HepG2 (cell line): ENCODE data around the gene ACAP2. TPM values are rescaled to one million over a fixed set of nuclear protein-coding genes. Genes with fewer than 3 reads are reported as not detected.

Experiments used
- EEA1 ChIP-seq: sonication (generic); formaldehyde crosslinking; IDR thresholded peaks from 2 replicates; pipeline ENCODE4 v1.5.1; 2020; ENCODE audit warnings: mild to moderate bottlenecking, missing genetic modification reagents, borderline replicate concordance
- ETV5 ChIP-seq: IDR thresholded peaks from 2 replicates; pipeline ENCODE4 v1.6.1; 2018; ENCODE audit warnings: missing biosample characterization, missing genetic modification reagents, inconsistent platforms, borderline replicate concordance
- GABPB1 ChIP-seq: IDR thresholded peaks from 2 replicates; pipeline ENCODE4 v1.6.1; 2016; ENCODE audit warnings: mild to moderate bottlenecking, missing genetic modification reagents, moderate library complexity, missing compliant biosample characterization
- MTF2 ChIP-seq: sonication (generic); formaldehyde crosslinking; IDR thresholded peaks from 2 replicates; pipeline ENCODE4 v1.5.0; 2020; ENCODE audit warnings: missing genetic modification reagents, borderline replicate concordance
- SMYD3 ChIP-seq: sonication (generic); formaldehyde crosslinking; IDR thresholded peaks from 2 replicates; pipeline ENCODE4 v1.8.1; 2023; ENCODE audit warnings: mild to moderate bottlenecking, missing genetic modification reagents
- THYN1 ChIP-seq: sonication (generic); formaldehyde crosslinking; IDR thresholded peaks from 2 replicates; pipeline ENCODE4 v1.8.1; 2023; ENCODE audit warnings: low read depth, mild to moderate bottlenecking, moderate library complexity, missing genetic modification reagents, borderline replicate concordance
- ZNF724P ChIP-seq: sonication (generic); formaldehyde crosslinking; IDR thresholded peaks from 2 replicates; pipeline ENCODE4 v1.8.0; 2022; ENCODE audit warnings: missing genetic modification reagents, borderline replicate concordance
- ZSCAN20 ChIP-seq: sonication (generic); formaldehyde crosslinking; IDR thresholded peaks from 2 replicates; pipeline ENCODE4 v1.4.0; 2020; ENCODE audit warnings: missing genetic modification reagents, mild to moderate bottlenecking, borderline replicate concordance
- polyA plus RNA-seq, 8 experiments: library from polyadenylated mRNA; depleted of rRNA in 3 of 8; stranded (reverse) in 7 of 8; unstranded in 1 of 8; fragments of >200 nt; fragmentation: Illumina TruSeq in 4 of 8; extraction: Trizol in 4 of 8; gene quantifications; 2 replicates each; pipeline versions ENCODE4 v1.2.1 to v1.2.3, GENCODE V29; 2011 to 2016; ENCODE audit warnings: low read depth in 4 of 8, missing spikeins in 1 of 8, mixed read lengths in 1 of 8; ENCODE audit not compliant: insufficient read depth in 1 of 8
- total RNA-seq, 5 experiments: library from RNA; depleted of rRNA; stranded (reverse); fragments of >200 nt; fragmentation: Illumina TruSeq; extraction: Trizol; gene quantifications; 2 replicates each; pipeline ENCODE4 v1.2.3, GENCODE V29; 2016; ENCODE audit warnings: low read depth in 1 of 5
- TF ChIP-seq, protein P1 (sequence below): sonication (generic); formaldehyde crosslinking; IDR thresholded peaks from 2 replicates; pipeline ENCODE4 v1.4.0; 2020; ENCODE audit warnings: missing genetic modification reagents
- TF ChIP-seq, protein P2 (sequence below): sonication (generic); formaldehyde crosslinking; IDR thresholded peaks from 2 replicates; pipeline ENCODE4 v1.5.1; 2020; ENCODE audit warnings: missing genetic modification reagents, mild to moderate bottlenecking, borderline replicate concordance
- TF ChIP-seq, protein P3 (sequence below), 2 experiments: fragments of 450-650 bp in 1 of 2; sonication (generic) in 1 of 2; formaldehyde crosslinking in 1 of 2; IDR thresholded peaks; 2 replicates each; pipeline versions ENCODE4 v1.6.1 to v1.8.0; 2016 to 2022; ENCODE audit warnings: antibody characterized with exemption in 1 of 2, mild to moderate bottlenecking in 1 of 2, missing genetic modification reagents in 1 of 2

The ACAP2 gene
- total and polyA plus RNA-seq, 2 of the 13 experiments (the other 11 are each of a cell fraction or from before 2014, with no cell fraction given), result 7.3 to 23.9 TPM

DNA sequence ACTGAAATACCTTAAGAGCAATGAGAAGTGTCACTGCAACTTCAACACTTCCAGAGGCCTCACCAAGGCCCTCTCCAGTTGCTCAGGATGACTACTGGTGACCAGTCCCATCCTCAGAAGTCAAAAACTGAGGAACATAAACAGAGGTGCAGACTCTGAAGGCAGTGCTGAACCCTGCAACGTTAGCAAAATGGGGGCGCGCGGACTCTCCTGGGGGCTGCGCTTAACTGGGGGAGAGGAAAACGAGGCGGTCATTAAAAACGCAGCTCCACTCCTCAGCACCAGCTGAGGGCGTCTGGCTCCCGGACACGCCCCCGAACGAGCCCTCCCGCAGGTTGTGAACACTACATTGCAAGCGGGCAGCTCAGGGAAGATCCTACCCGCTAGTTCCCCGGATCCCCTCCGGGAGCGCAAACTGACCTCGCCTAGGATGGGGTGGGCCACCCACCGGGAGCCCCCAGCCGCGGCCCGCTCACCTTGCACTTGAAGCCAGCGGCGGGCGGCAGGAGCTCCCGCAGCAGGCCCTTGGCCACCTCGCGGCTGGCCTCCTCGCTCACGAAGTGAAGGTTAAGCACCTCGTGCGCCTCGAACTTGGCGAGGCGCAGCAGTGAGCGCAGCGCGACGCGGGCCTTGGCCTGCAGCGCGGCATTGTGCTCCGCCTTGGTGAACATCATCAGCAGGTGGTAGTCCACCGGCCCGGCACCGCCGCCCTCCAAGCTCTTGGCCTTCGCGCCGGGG is 172.6 kb downstream of the ACAP2 start (continued):
- TF ChIP-seq, protein P1, sequence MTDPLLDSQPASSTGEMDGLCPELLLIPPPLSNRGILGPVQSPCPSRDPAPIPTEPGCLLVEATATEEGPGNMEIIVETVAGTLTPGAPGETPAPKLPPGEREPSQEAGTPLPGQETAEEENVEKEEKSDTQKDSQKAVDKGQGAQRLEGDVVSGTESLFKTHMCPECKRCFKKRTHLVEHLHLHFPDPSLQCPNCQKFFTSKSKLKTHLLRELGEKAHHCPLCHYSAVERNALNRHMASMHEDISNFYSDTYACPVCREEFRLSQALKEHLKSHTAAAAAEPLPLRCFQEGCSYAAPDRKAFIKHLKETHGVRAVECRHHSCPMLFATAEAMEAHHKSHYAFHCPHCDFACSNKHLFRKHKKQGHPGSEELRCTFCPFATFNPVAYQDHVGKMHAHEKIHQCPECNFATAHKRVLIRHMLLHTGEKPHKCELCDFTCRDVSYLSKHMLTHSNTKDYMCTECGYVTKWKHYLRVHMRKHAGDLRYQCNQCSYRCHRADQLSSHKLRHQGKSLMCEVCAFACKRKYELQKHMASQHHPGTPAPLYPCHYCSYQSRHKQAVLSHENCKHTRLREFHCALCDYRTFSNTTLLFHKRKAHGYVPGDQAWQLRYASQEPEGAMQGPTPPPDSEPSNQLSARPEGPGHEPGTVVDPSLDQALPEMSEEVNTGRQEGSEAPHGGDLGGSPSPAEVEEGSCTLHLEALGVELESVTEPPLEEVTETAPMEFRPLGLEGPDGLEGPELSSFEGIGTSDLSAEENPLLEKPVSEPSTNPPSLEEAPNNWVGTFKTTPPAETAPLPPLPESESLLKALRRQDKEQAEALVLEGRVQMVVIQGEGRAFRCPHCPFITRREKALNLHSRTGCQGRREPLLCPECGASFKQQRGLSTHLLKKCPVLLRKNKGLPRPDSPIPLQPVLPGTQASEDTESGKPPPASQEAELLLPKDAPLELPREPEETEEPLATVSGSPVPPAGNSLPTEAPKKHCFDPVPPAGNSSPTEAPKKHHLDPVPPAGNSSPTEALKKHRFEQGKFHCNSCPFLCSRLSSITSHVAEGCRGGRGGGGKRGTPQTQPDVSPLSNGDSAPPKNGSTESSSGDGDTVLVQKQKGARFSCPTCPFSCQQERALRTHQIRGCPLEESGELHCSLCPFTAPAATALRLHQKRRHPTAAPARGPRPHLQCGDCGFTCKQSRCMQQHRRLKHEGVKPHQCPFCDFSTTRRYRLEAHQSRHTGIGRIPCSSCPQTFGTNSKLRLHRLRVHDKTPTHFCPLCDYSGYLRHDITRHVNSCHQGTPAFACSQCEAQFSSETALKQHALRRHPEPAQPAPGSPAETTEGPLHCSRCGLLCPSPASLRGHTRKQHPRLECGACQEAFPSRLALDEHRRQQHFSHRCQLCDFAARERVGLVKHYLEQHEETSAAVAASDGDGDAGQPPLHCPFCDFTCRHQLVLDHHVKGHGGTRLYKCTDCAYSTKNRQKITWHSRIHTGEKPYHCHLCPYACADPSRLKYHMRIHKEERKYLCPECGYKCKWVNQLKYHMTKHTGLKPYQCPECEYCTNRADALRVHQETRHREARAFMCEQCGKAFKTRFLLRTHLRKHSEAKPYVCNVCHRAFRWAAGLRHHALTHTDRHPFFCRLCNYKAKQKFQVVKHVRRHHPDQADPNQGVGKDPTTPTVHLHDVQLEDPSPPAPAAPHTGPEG (CRISPR knock-in tag), result peak; percentile 80; the same call in 1 of the 2 replicates
- TF ChIP-seq ZSCAN20 (CRISPR knock-in tag) (peak; percentile 69; the same call in 1 of the 2 replicates), EEA1 (peak; percentile 88; the same call in 1 of the 2 replicates), GABPB1 (CRISPR knock-in tag) (peak; percentile 58), MTF2 (CRISPR knock-in tag) (no peak), ZNF724P (CRISPR knock-in tag) (no peak; the same call in 1 of the 2 replicates), SMYD3 (CRISPR knock-in tag) (no peak), ETV5 (CRISPR knock-in tag) (peak; percentile 8; the same call in 1 of the 2 replicates), THYN1 (CRISPR knock-in tag) (no peak)
- TF ChIP-seq, protein P2, sequence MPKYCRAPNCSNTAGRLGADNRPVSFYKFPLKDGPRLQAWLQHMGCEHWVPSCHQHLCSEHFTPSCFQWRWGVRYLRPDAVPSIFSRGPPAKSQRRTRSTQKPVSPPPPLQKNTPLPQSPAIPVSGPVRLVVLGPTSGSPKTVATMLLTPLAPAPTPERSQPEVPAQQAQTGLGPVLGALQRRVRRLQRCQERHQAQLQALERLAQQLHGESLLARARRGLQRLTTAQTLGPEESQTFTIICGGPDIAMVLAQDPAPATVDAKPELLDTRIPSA (CRISPR knock-in tag), result 0 out of 2 replicates have a peak, but pooled peaks have one; percentile 74
- TF ChIP-seq, protein P3, sequence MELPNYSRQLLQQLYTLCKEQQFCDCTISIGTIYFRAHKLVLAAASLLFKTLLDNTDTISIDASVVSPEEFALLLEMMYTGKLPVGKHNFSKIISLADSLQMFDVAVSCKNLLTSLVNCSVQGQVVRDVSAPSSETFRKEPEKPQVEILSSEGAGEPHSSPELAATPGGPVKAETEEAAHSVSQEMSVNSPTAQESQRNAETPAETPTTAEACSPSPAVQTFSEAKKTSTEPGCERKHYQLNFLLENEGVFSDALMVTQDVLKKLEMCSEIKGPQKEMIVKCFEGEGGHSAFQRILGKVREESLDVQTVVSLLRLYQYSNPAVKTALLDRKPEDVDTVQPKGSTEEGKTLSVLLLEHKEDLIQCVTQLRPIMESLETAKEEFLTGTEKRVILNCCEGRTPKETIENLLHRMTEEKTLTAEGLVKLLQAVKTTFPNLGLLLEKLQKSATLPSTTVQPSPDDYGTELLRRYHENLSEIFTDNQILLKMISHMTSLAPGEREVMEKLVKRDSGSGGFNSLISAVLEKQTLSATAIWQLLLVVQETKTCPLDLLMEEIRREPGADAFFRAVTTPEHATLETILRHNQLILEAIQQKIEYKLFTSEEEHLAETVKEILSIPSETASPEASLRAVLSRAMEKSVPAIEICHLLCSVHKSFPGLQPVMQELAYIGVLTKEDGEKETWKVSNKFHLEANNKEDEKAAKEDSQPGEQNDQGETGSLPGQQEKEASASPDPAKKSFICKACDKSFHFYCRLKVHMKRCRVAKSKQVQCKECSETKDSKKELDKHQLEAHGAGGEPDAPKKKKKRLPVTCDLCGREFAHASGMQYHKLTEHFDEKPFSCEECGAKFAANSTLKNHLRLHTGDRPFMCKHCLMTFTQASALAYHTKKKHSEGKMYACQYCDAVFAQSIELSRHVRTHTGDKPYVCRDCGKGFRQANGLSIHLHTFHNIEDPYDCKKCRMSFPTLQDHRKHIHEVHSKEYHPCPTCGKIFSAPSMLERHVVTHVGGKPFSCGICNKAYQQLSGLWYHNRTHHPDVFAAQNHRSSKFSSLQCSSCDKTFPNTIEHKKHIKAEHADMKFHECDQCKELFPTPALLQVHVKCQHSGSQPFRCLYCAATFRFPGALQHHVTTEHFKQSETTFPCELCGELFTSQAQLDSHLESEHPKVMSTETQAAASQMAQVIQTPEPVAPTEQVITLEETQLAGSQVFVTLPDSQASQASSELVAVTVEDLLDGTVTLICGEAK (IDR thresholded peaks at IDR 0.05), result no peak
- TF ChIP-seq, protein P3 (CRISPR knock-in tag; IDR thresholded peaks at IDR 0.05), result 0 out of 2 replicates have a peak, but pooled peaks have one; percentile 62
